Keratinocyte (primary cell): ENCODE results near the gene ARL6IP6. TPM values are rescaled to one million over a fixed set of nuclear protein-coding genes. Genes with fewer than 3 reads are reported as not detected.

ENCODE experiments used
- DNase-seq: peaks from one replicate; pipeline ENCODE4 v3.0.0-alpha.2; 2011; ENCODE audit warnings: low read depth, missing footprints, low spot score
- FAIRE-seq: peaks from 2 replicates; lab custom pipeline; 2011; peaks lifted over from hg19 to GRCh38; lab: Jason Lieb, UNC
- H2AFZ ChIP-seq: 2 replicates; pipeline ENCODE4 v1.6.0; 2012; ENCODE audit warnings: low read length, control low read depth, inconsistent platforms; ENCODE audit not compliant: control insufficient read depth
- H3K27ac ChIP-seq: 2 replicates; pipeline ENCODE4 v1.5.1; 2011; ENCODE audit warnings: low read length; ENCODE audit not compliant: control insufficient read depth, insufficient read depth
- H3K27me3 ChIP-seq: 3 replicates; pipeline ENCODE4 v1.6.0; 2011; ENCODE audit warnings: low read length; ENCODE audit not compliant: control insufficient read depth, insufficient read depth; ENCODE audit errors: extremely low read depth
- H3K36me3 ChIP-seq, 2 experiments: 2 replicates in 1 of 2; 3 replicates in 1 of 2; pipeline ENCODE4 v1.5.1; 2011; ENCODE audit warnings: low read length in 2 of 2, mild to moderate bottlenecking in 1 of 2; ENCODE audit not compliant: control insufficient read depth in 2 of 2, insufficient read depth in 2 of 2; ENCODE audit errors: extremely low read depth in 1 of 2
- H3K4me1 ChIP-seq: 3 replicates; pipeline ENCODE4 v1.5.1; 2011; ENCODE audit warnings: low read length; ENCODE audit not compliant: control insufficient read depth, insufficient read depth; ENCODE audit errors: extremely low read depth
- H3K4me2 ChIP-seq: 3 replicates; pipeline ENCODE4 v1.6.0; 2011; ENCODE audit warnings: low read depth, low read length; ENCODE audit not compliant: control insufficient read depth, insufficient read depth; ENCODE audit errors: extremely low read depth
- H3K4me3 ChIP-seq, 3 experiments: fragments of 200-600 bp in 1 of 3; sonication (generic) in 1 of 3; 2 replicates in 2 of 3; 3 replicates in 1 of 3; pipeline ENCODE4 v1.5.1; 2011 to 2016; ENCODE audit warnings: low read length in 3 of 3, mild to moderate bottlenecking in 3 of 3, control low read depth in 2 of 3, inconsistent platforms in 1 of 3, low read depth in 1 of 3, mixed read lengths in 1 of 3, mixed run types in 1 of 3, moderate library complexity in 1 of 3; ENCODE audit not compliant: control insufficient read depth in 2 of 3, insufficient read depth in 2 of 3; ENCODE audit errors: extremely low read depth in 1 of 3
- H3K79me2 ChIP-seq: 2 replicates; pipeline ENCODE4 v1.6.0; 2012; ENCODE audit warnings: low read length; ENCODE audit not compliant: control insufficient read depth, insufficient read depth
- H3K9ac ChIP-seq: 3 replicates; pipeline ENCODE4 v1.6.0; 2011; ENCODE audit warnings: low read length; ENCODE audit not compliant: control insufficient read depth, insufficient read depth; ENCODE audit errors: extremely low read depth
- H3K9me1 ChIP-seq: 3 replicates; pipeline ENCODE4 v1.6.0; 2011; ENCODE audit warnings: low read length; ENCODE audit not compliant: control insufficient read depth, insufficient read depth; ENCODE audit errors: extremely low read depth
- H3K9me3 ChIP-seq: 2 replicates; pipeline ENCODE4 v1.5.1; 2012; ENCODE audit warnings: low read depth, low read length; ENCODE audit not compliant: control insufficient read depth
- H4K20me1 ChIP-seq: 3 replicates; pipeline ENCODE4 v1.6.0; 2011; ENCODE audit warnings: low read length; ENCODE audit not compliant: control insufficient read depth, insufficient read depth; ENCODE audit errors: extremely low read depth
- CTCF ChIP-seq, 3 experiments: IDR thresholded peaks in 1 of 3; conservative IDR thresholded peaks in 1 of 3; optimal IDR thresholded peaks in 1 of 3; 2 replicates in 2 of 3; 3 replicates in 1 of 3; pipeline versions ENCODE3 to v1.5.1; 2011; ENCODE audit warnings: low read length in 3 of 3, mild to moderate bottlenecking in 3 of 3, moderate library complexity in 2 of 3, control low read depth in 1 of 3, inconsistent platforms in 1 of 3; ENCODE audit not compliant: insufficient read depth in 2 of 3; ENCODE audit errors: extremely low read depth in 1 of 3
- EZH2 ChIP-seq: IDR thresholded peaks from one replicate; pipeline ENCODE4 v1.6.1; 2012; ENCODE audit warnings: inconsistent platforms, mild to moderate bottlenecking, low read length, moderate library complexity
- dilution Hi-C: fragments of 300-500 bp; cut with MboI; formaldehyde crosslinking; loops from one replicate; pipeline ENCODE4 v1.7.0; 2020; ENCODE audit warnings: low sequenced_read_pairs; ENCODE audit not compliant: extremely low pct_ligation_motif_present
- polyA plus RNA-seq, 5 experiments: library from polyadenylated mRNA; depleted of rRNA in 3 of 5; stranded (reverse) in 3 of 5; stranded (forward) in 1 of 5; unstranded in 1 of 5; fragments of >200 nt; gene quantifications; 1 replicate in 1 of 5; 2 replicates in 3 of 5; 3 replicates in 1 of 5; pipeline versions ENCODE4 v1.2.1 to v1.2.3, GENCODE V29; 2011 to 2012; ENCODE audit warnings: missing spikeins in 2 of 5, low read depth in 1 of 5, low replicate concordance in 1 of 5

Gene ARL6IP6
- polyA plus RNA-seq, 1 donor (not counting 4 experiments of a cell fraction or from before 2014, with no cell fraction given) = 52.5 TPM

DNA sequence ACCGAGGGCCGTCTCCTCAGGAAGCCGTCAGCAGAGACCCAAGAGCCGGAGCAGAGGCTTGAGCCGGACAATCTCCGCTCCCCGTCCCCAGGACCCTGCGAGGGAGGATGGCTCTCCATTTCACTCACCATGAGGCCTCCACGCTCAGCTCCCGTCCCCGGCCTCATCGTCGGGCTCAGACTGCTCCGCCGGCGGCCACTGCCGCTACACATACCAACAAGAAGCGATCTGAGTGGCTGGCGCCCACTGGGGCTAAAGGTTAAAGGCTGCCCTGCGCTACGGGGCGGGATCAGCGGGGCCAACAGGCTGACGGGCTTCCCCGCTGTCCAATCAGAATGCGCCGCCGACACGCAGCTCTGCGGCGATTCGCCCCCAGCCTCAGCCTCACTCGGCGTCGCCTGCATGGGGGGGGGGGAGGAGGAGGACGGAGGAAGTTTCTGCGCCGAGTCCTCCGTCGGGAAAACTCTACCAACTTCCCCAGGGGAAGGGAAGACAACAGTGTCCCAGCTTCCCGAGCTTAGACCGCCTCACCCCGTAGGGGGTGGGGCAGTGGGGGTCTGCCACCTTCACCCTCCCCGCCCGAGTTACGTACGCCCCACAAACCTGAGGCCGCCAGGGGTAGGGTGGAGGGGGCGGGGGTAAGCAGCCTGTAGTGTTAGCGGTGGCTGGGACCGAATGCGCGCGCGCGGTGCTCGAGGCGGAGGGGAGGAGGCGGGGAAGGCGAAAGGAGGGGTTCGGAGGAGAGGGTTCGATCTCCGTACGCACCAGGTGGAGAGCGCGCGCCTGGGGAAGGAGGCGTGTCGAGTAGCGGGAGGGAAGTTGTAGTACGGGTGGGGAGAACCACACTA is 968 bp upstream of the ARL6IP6 start, which contains the start of gene PRPF40A:
TSS of gene PRPF40A (minus strand) at position 234 of the 848 bp plus-strand sequence. CDS start at position 212, 22 bp downstream.
- peak within 1 kb of the TSS; percentile 99 for H2AFZ ChIP-seq
- H3K9me1 ChIP-seq = no peaks in the 10 kb centered on the region
- H3K4me3 ChIP-seq = peak within 1 kb of the TSS; percentile 68 to 99 (median 98)
- H3K4me2 ChIP-seq = peak within 1 kb of the TSS; percentile 94
- no peaks in the 10 kb centered on the region for H3K27me3 ChIP-seq
- no peaks in the 10 kb centered on the region for H3K9me3 ChIP-seq
- TF ChIP-seq CTCF (optimal IDR thresholded peaks at IDR 0.05 in 1 of 3, IDR thresholded peaks at IDR 0.05 in 1 of 3, conservative IDR thresholded peaks at IDR 0.05 in 1 of 3; ENCODE audit: extremely low read depth in 1 of 3, insufficient read depth in 2 of 3, low read length in 3 of 3) (no peak), EZH2 (no peak)
- H3K36me3 ChIP-seq = peaks cover 1 to 17% of the 10 kb centered on the region in 2 experiments
- peaks cover 69% of the 10 kb centered on the region for H3K79me2 ChIP-seq
- H3K9ac ChIP-seq = peak within 1 kb of the TSS; percentile 99
- peak within 1 kb of the TSS; percentile 94 for H3K27ac ChIP-seq
- peaks cover 3% of the 10 kb centered on the region for H4K20me1 ChIP-seq
- FAIRE-seq (no peak), DNase-seq (peak; percentile 79)
- H3K4me1 ChIP-seq = peaks cover 17% of the 10 kb centered on the region
- dilution Hi-C loops = no loop called here

DNA sequence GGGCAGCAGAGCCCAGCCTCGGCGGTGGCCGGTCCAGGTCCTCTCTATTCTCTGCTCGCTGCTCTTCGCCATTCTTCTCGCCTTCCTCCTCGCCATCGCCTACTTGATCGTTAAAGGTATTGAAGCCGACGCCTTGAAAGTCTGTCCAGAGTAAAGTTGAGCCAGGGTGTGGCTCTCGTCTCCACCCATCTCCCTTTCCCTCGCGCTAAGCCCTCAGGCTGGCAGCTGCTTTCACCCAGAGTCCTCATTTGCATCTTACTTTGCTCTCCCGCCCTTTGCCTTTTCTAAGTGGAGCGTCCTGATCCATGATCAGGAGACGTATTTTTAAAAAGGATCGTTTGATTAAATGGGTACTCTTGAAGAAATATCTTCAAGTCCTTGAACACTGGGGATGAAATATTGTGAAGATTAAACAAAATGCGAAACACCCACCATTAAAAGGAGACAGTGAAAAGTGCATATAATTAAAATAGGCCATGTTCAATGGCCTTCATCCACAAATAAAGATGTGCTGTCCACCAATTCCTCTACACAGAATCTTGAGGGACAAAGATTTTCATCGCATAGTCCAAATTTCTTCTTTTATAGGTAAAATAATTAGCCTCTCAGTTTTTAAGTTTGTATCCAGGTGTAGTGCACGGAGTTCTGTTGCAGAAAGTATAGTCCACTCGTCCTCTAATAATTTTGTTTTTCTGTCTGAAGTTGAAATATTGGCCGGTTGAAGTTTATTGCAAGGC is 657 bp downstream of the ARL6IP6 start:
- TF ChIP-seq CTCF (optimal IDR thresholded peaks at IDR 0.05 in 1 of 3, IDR thresholded peaks at IDR 0.05 in 1 of 3, conservative IDR thresholded peaks at IDR 0.05 in 1 of 3; ENCODE audit: extremely low read depth in 1 of 3, insufficient read depth in 2 of 3, low read length in 3 of 3) = no peak
- no peak for TF ChIP-seq EZH2
- peaks cover 0 to 9% of the 10 kb centered on the region in 2 experiments for H3K36me3 ChIP-seq
- FAIRE-seq (peak; percentile 77), DNase-seq (no peak)
- peaks cover 3% of the 10 kb centered on the region for H4K20me1 ChIP-seq
- H3K4me3 ChIP-seq = peak overlapping the region; percentile 68 to 99 (median 98)
- peak overlapping the region; percentile 80 for H3K27ac ChIP-seq
- H3K9ac ChIP-seq = peak overlapping the region; percentile 99
- H3K79me2 ChIP-seq = peaks cover 58% of the 10 kb centered on the region
- H3K9me1 ChIP-seq = no peaks in the 10 kb centered on the region
- peaks cover 17% of the 10 kb centered on the region for H3K4me1 ChIP-seq
- peak overlapping the region; percentile 88 for H3K4me2 ChIP-seq
- no peaks in the 10 kb centered on the region for H3K27me3 ChIP-seq
- dilution Hi-C loops = no loop called here
- peak overlapping the region; percentile 93 for H2AFZ ChIP-seq
- H3K9me3 ChIP-seq = no peaks in the 10 kb centered on the region
